ENCODE data around the gene SWAP70. TPM values are rescaled to one million over a fixed set of nuclear protein-coding genes. Genes with fewer than 3 reads are reported as not detected.
"Not testable (repeated sequence)": the region's sequence is repeated elsewhere in the genome, so short reads cannot be mapped to it uniquely, and the experiment has no call there.

SWAP70 gene
- total RNA-seq (2014; rRNA removed; shearing (Covaris generic); ENCODE audit: low replicate concordance) = 20.0 and 22.8 TPM in 2 replicates

- DNase-seq = peak; percentile 92
- peak within 1 kb of the TSS; percentile 68 for H3K4me3 ChIP-seq
- H3K27me3 ChIP-seq = no peaks in the 10 kb centered on the region
- peaks cover 19% of the 10 kb centered on the region for H3K36me3 ChIP-seq
- peaks cover 14% of the 10 kb centered on the region for H3K9me3 ChIP-seq
These were observed at the start of gene SWAP70 for GRCh38 chr11:9663699-9664275. SWAP70 (plus strand) TSS chr11:9664077; CDS start chr11:9664180, 103 bp downstream.

GRCh38 chr11:9615031-9615451 lies 48.8 kb upstream of the SWAP70 start:
- Histone ChIP-seq H3K9me3 (peaks cover 2% of the 10 kb centered on the region), H3K4me3 (no peak overlapping the region; the same call in 1 of the 2 replicates), H3K27me3 (no peaks in the 10 kb centered on the region), H3K36me3 (no peaks in the 10 kb centered on the region)
- peak; percentile 26 for DNase-seq

DNA sequence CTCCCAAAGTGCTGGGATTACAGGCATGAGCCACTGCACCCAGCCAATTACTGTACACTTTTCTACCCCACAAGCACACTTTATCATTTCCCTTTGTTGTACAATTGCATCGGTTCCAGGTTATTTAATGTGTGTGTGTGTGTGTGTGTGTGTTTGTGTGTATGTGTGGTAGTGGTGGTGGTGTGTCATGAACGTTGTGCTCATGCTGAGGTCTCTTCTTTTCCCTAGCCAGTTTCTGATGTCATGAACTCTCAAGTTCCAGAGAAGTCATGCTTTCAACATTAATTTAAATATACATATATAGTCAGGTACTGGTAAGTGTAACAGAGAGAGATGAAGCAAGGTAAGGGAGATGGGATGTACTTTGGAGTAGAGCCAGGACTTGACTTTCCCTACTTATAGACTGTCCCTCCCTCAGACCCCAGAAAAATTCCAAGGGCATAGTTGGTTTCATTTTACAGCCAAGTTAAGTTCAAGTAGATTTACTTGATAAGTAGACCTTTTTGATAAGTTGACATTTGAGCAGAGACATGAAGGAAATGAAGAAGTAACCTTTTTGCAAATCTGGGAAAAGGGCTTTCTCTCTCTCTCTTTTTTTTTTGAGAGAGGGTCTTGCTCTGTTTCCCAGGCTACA lies 47.7 kb upstream of the SWAP70 start:
- no peaks in the 10 kb centered on the region for H3K27me3 ChIP-seq
- no peak for DNase-seq
- H3K9me3 ChIP-seq = no peaks in the 10 kb centered on the region
- H3K36me3 ChIP-seq = no peaks in the 10 kb centered on the region
- no peak overlapping the region for H3K4me3 ChIP-seq

DNA sequence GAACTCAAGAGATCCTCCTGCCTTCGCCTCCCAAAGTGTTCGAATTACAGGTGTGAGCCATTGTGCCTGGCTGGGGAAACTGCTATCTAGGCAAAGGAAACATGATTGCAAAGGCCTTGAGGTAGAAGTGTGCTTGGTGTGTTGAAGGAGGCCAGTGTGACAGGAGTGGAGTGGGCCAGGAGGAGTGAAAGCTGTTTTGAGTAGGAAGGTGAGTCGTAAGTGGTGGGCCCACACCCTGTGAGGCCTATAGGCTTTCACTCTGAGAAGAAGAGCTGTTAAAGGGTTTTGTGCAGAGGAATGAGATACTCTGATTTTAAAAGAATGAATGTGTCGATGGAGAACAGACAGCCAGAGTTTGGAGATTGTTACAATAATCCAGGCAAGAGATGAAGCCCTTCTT lies 47.0 kb upstream of the SWAP70 start:
- no peak overlapping the region for H3K4me3 ChIP-seq
- no peak for DNase-seq
- H3K27me3 ChIP-seq = no peaks in the 10 kb centered on the region
- H3K9me3 ChIP-seq = no peaks in the 10 kb centered on the region
- no peaks in the 10 kb centered on the region for H3K36me3 ChIP-seq

- no peaks in the 10 kb centered on the region for H3K27me3 ChIP-seq
- no peak overlapping the region for H3K4me3 ChIP-seq
- peak; percentile 59 for DNase-seq
- no peaks in the 10 kb centered on the region for H3K9me3 ChIP-seq
- H3K36me3 ChIP-seq = no peaks in the 10 kb centered on the region
These were observed 45.9 kb upstream of the SWAP70 start for GRCh38 chr11:9617940-9618339.

- no peaks in the 10 kb centered on the region for H3K27me3 ChIP-seq
- H3K36me3 ChIP-seq = no peaks in the 10 kb centered on the region
- no peak overlapping the region for H3K4me3 ChIP-seq
- no peak for DNase-seq
- H3K9me3 ChIP-seq = no peaks in the 10 kb centered on the region
These were observed 44.9 kb upstream of the SWAP70 start for GRCh38 chr11:9619004-9619403.

DNA sequence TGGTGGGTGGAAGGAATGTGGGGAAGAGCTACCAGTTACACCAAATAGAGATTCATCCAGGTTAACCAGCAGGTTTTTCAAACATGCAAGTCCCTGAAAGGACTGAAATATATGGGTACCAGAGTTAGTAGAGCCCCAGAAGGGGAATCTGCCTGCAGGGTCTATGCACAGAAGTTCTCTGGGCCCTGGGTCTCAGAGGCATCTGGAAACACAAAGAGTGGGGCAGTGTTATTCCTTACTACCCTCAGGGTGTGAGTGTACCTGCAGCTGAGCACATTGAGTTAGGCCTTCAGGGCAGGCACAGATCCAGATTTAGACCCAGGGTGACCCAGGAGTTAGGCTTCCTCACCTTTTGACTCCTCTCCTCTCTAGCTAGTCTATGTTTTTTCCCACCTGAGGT lies 43.9 kb upstream of the SWAP70 start:
- no peak for DNase-seq
- Histone ChIP-seq H3K9me3 (no peaks in the 10 kb centered on the region), H3K36me3 (no peaks in the 10 kb centered on the region), H3K27me3 (no peaks in the 10 kb centered on the region), H3K4me3 (no peak overlapping the region)

GRCh38 chr11:9622353-9622752 lies 41.5 kb upstream of the SWAP70 start:
- H3K4me3 ChIP-seq, H3K9me3 ChIP-seq, H3K36me3 ChIP-seq, DNase-seq, H3K27me3 ChIP-seq: not testable (repeated sequence)

- H3K9me3 ChIP-seq, H3K27me3 ChIP-seq, H3K36me3 ChIP-seq, DNase-seq, H3K4me3 ChIP-seq: not testable (repeated sequence)
These were observed 40.8 kb upstream of the SWAP70 start for GRCh38 chr11:9623053-9623452.

DNA sequence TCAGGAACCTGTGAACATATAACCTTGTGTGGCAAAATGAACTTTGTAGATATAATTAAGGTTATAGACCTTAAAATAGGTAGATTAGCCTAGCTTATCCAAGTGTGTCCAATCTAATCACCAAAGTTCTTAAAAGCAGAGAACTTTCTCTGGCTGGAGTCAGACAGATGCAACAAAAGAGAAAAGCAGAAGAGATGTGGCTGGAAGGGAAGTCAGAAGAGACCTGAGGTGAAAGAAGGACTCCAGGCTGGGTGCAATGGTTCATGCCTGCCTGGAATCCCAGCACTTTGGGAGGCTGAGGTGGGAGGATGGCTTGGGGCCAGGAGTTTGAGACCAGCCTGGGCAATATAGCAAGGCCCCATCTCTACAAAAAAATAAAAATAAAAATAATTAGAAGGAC lies 39.4 kb upstream of the SWAP70 start:
- no peaks in the 10 kb centered on the region for H3K27me3 ChIP-seq
- no peaks in the 10 kb centered on the region for H3K36me3 ChIP-seq
- DNase-seq = no peak
- no peaks in the 10 kb centered on the region for H3K9me3 ChIP-seq
- no peak overlapping the region for H3K4me3 ChIP-seq

DNA sequence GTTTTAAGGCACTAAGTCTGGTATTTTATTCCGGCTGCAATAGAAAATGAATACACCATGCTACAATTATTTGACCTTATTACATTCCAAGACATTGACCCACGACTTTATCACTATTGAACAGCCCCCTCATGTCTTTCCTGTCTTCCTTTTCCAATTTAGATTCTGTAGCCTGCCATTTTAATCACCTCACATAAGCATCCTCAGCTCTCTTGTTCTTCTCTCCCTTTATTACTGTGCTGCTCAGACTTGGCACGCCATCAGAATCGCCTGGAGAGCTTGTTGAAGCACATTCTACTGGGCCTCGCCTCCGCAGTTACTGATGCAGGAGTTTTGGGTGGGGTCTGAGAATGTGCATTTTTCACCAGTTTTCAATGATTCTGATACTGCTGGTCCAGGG lies 38.7 kb upstream of the SWAP70 start:
- H3K4me3 ChIP-seq = no peak overlapping the region
- H3K27me3 ChIP-seq = no peaks in the 10 kb centered on the region
- DNase-seq = no peak
- no peaks in the 10 kb centered on the region for H3K9me3 ChIP-seq
- H3K36me3 ChIP-seq = no peaks in the 10 kb centered on the region

GRCh38 chr11:9625728-9626127 lies 38.1 kb upstream of the SWAP70 start:
- Histone ChIP-seq H3K4me3 (no peak overlapping the region), H3K9me3 (no peaks in the 10 kb centered on the region), H3K36me3 (no peaks in the 10 kb centered on the region), H3K27me3 (no peaks in the 10 kb centered on the region)
- DNase-seq = no peak

DNA sequence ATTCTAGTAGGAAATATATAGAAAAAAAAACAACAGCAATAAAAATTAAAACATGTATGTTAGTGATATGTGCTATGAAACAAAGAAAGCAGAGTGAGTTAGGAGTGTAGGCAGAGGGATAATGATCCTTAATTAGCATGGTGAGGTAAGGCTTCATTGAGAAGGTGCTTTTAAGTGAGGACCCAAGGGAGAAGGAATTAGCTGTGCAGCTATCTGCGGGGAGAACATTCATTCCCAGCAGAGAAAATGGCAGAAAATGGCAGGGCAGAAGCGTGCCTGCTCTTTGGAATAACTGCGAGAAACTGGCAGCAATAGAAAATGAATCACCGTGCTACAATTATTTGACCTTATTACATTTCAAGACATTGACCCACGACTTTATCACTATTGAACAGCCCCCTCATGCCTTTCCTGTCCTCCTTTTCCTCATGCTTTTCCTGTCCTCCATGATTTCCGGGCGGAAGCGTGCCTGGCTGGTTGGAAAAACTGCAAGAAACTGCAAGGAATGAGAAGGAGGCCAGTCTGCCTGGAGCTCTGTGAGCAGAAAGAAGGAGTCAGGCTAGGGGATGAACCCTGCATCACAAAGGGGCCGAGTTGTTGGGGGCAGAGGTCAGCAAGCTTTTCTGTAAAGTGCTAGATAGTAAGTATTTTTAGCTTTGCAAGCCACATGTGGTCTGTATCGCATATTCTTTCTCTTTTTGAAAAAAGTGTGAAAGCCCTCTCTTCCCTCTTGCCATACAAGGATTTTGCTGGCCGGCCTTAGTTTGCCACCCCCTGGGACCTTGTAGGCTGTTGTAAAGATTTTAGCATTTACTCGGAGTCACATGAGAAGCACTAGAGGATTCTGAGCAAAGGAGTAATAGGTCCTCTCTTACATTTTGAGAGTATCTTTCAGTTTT lies 37.1 kb upstream of the SWAP70 start:
- no peaks in the 10 kb centered on the region for H3K9me3 ChIP-seq
- DNase-seq = peak; percentile 13
- no peak overlapping the region for H3K4me3 ChIP-seq
- no peaks in the 10 kb centered on the region for H3K36me3 ChIP-seq
- no peaks in the 10 kb centered on the region for H3K27me3 ChIP-seq

GRCh38 chr11:9629064-9629463 lies 34.8 kb upstream of the SWAP70 start:
- no peaks in the 10 kb centered on the region for H3K36me3 ChIP-seq
- H3K4me3 ChIP-seq = no peak overlapping the region
- no peak for DNase-seq
- no peaks in the 10 kb centered on the region for H3K9me3 ChIP-seq
- no peaks in the 10 kb centered on the region for H3K27me3 ChIP-seq

GRCh38 chr11:9633679-9634078 lies 30.2 kb upstream of the SWAP70 start:
- Histone ChIP-seq H3K36me3 (no peaks in the 10 kb centered on the region), H3K9me3 (no peaks in the 10 kb centered on the region), H3K4me3 (no peak overlapping the region), H3K27me3 (no peaks in the 10 kb centered on the region)
- no peak for DNase-seq

GRCh38 chr11:9636691-9637090 lies 27.2 kb upstream of the SWAP70 start:
- no peaks in the 10 kb centered on the region for H3K27me3 ChIP-seq
- DNase-seq = no peak
- H3K9me3 ChIP-seq = no peaks in the 10 kb centered on the region
- no peaks in the 10 kb centered on the region for H3K36me3 ChIP-seq
- no peak overlapping the region for H3K4me3 ChIP-seq

- DNase-seq = no peak
- Histone ChIP-seq H3K36me3 (no peaks in the 10 kb centered on the region), H3K27me3 (no peaks in the 10 kb centered on the region), H3K9me3 (no peaks in the 10 kb centered on the region), H3K4me3 (no peak overlapping the region)
These were observed 24.8 kb upstream of the SWAP70 start for GRCh38 chr11:9639099-9639498.
